Adipocyte (in vitro differentiated cells): ENCODE results near the gene CYP1A1.
"Not testable (repeated sequence)": the region's sequence is repeated elsewhere in the genome, so short reads cannot be mapped to it uniquely, and the experiment has no call there.

Experiments
- DNase-seq: peaks from one replicate; pipeline ENCODE4 v3.0.0-alpha.2; 2015; ENCODE audit warnings: low read depth
- H3K27me3 ChIP-seq: replicated peaks from 2 replicates; pipeline ENCODE4 v1.7.0; 2013; ENCODE audit warnings: mild to moderate bottlenecking, low read length, moderate library complexity; ENCODE audit not compliant: control insufficient read depth, insufficient read depth
- H3K36me3 ChIP-seq: 2 replicates; pipeline ENCODE4 v1.7.0; 2013; ENCODE audit warnings: low read length, mild to moderate bottlenecking, moderate library complexity; ENCODE audit not compliant: control insufficient read depth, insufficient read depth, severe bottlenecking
- H3K4me1 ChIP-seq: 2 replicates; pipeline ENCODE4 v1.7.0; 2013; ENCODE audit warnings: mild to moderate bottlenecking, low read length, moderate library complexity; ENCODE audit not compliant: control insufficient read depth, insufficient read depth
- H3K4me3 ChIP-seq: 2 replicates; pipeline ENCODE4 v1.7.0; 2013; ENCODE audit warnings: mild to moderate bottlenecking, low read length, moderate library complexity
- H3K9ac ChIP-seq: 2 replicates; pipeline ENCODE4 v1.7.0; 2013; ENCODE audit warnings: mild to moderate bottlenecking, low read length, moderate library complexity
- H3K9me3 ChIP-seq: 2 replicates; pipeline ENCODE4 v1.7.0; 2013; ENCODE audit warnings: mild to moderate bottlenecking, low read length, moderate library complexity; ENCODE audit not compliant: control insufficient read depth

CYP1A1 gene

DNA sequence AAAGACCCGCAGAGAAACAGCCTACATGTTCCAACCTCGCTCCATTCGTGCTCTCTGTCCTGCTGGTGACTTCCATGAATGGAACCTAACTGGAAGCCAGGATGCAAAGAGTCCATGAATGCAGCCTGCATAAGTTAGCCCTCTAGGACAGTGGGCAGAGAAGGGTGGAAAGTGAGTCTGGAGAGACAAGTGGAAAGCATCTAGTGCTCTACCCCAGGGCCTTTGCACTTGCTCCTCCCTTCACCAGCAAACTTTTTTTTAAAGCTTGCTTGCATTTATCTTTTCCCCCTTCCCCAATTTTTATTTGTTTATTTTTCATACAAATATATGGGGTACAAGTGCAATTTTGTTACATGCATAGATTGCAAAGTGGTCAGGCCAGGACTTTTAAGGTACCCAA lies 7.9 kb upstream of the CYP1A1 start:
- H3K9me3 ChIP-seq = no peaks in the 10 kb centered on the region

DNA sequence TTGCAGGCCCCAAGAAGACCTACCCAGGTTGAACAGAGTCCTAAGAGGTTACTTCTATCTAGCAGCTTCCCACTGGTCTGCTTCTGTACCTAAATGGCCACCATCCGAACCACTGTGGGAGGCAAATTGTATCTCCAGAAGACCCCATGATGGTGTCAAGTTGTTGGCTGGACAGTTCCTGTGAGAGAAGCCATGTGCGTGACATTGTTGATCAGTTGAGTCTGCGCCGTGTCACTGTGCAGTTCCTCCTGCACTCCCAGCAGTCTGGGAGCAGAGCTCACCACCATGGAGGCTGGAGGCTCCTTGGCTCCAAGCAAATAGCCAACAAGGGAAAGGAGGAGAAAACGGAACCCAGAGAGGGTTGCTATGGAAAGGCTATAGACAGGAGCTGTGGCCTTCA lies 7.5 kb upstream of the CYP1A1 start:
- Histone ChIP-seq H3K36me3 (no peaks in the 10 kb centered on the region), H3K4me3 (no peak overlapping the region), H3K4me1 (peaks cover 13% of the 10 kb centered on the region), H3K27me3 (peaks cover 54% of the 10 kb centered on the region), H3K9me3 (no peaks in the 10 kb centered on the region), H3K9ac (no peak overlapping the region)
- no peak for DNase-seq

More for the DNA sequence above, 7.9 kb upstream of the CYP1A1 start:
- H3K36me3 ChIP-seq = no peaks in the 10 kb centered on the region
- H3K9ac ChIP-seq = no peak overlapping the region
- peaks cover 13% of the 10 kb centered on the region for H3K4me1 ChIP-seq
- no peak for DNase-seq
- no peak overlapping the region for H3K4me3 ChIP-seq
- H3K27me3 ChIP-seq = peaks cover 51% of the 10 kb centered on the region

- DNase-seq = no peak
- H3K4me3 ChIP-seq = no peak overlapping the region
- peaks cover 54% of the 10 kb centered on the region for H3K27me3 ChIP-seq
- H3K9me3 ChIP-seq = no peaks in the 10 kb centered on the region
- no peak overlapping the region for H3K9ac ChIP-seq
- peaks cover 13% of the 10 kb centered on the region for H3K4me1 ChIP-seq
- no peaks in the 10 kb centered on the region for H3K36me3 ChIP-seq
Observed at GRCh38 chr15:74730619-74731316, 5.4 kb upstream of the CYP1A1 start.

DNA sequence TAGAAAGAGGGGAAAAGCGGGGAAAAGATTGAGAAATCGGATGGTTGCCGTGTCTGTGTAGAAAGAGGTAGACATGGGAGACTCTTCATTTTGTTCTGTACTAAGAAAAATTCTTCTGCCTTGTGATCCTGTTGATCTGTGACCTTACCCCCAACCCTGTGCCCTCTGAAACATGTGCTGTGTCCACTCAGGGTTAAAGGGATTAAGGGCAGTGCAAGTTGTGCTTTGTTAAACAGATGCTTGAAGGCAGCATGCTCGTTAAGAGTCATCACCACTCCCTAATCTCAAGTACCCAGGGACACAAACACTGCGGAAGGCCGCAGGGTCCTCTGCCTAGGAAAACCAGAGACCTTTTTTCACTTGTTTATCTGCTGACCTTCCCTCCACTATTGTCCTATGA lies 4.0 kb upstream of the CYP1A1 start:
- DNase-seq, H3K4me1 ChIP-seq: not testable (repeated sequence)
- H3K27me3 ChIP-seq = peaks cover 51% of the 10 kb centered on the region

DNA sequence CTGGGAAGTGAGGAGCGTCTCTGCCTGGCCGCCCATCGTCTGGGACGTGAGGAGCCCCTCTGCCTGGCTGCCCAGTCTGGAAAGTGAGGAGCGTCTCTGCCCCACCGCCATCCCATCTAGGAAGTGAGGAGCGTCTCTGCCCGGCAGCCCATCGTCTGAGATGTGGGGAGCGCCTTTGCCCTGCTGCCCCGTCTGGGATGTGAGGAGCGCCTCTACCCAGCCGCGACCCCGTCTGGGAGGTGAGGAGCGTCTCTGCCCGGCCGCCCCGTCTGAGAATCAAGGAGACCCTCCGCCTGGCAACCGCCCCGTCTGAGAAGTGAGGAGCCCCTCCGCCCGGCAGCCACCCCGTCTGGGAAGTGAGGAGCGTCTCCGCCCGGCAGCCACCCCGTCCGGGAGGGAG lies 3.4 kb upstream of the CYP1A1 start:
- H3K9me3 ChIP-seq, H3K9ac ChIP-seq, H3K4me3 ChIP-seq, DNase-seq, H3K36me3 ChIP-seq, H3K4me1 ChIP-seq: not testable (repeated sequence)
- H3K27me3 ChIP-seq = peaks cover 47% of the 10 kb centered on the region

More for the DNA sequence above, 4.0 kb upstream of the CYP1A1 start:
- not testable (repeated sequence) for H3K9ac ChIP-seq, H3K36me3 ChIP-seq, H3K4me3 ChIP-seq, H3K9me3 ChIP-seq

DNA sequence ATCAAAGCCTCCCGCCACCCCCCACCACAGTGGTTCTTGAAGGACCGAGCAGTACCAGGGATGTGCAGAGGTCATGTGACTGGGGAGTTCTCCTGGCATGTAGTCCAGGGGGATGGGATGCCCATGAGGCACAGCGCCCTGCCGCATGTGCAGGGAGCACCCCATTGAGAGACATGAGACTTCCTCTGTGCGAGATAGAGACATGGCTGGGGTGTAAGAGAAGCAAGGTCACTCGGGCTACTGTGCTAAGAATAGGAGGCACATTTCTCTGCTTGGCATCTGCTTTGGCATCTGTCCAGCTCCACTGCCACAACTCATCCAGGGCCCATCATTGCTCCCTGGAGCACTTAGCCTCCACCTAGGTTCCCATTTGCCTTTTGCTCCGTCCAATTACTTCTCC lies 2.4 kb upstream of the CYP1A1 start:
- Histone ChIP-seq H3K4me1 (peaks cover 6% of the 10 kb centered on the region), H3K4me3 (no peak overlapping the region), H3K36me3 (no peaks in the 10 kb centered on the region), H3K9ac (no peak overlapping the region), H3K9me3 (no peaks in the 10 kb centered on the region), H3K27me3 (peaks cover 44% of the 10 kb centered on the region)
- no peak for DNase-seq

GRCh38 chr15:74726774-74727164 lies 1.4 kb upstream of the CYP1A1 start:
- H3K9me3 ChIP-seq = no peaks in the 10 kb centered on the region
- no peaks in the 10 kb centered on the region for H3K36me3 ChIP-seq
- H3K4me3 ChIP-seq = peak overlapping the region; percentile 4
- DNase-seq = no peak
- no peak overlapping the region for H3K9ac ChIP-seq
- H3K27me3 ChIP-seq = peaks cover 48% of the 10 kb centered on the region
- peaks cover 6% of the 10 kb centered on the region for H3K4me1 ChIP-seq

DNA sequence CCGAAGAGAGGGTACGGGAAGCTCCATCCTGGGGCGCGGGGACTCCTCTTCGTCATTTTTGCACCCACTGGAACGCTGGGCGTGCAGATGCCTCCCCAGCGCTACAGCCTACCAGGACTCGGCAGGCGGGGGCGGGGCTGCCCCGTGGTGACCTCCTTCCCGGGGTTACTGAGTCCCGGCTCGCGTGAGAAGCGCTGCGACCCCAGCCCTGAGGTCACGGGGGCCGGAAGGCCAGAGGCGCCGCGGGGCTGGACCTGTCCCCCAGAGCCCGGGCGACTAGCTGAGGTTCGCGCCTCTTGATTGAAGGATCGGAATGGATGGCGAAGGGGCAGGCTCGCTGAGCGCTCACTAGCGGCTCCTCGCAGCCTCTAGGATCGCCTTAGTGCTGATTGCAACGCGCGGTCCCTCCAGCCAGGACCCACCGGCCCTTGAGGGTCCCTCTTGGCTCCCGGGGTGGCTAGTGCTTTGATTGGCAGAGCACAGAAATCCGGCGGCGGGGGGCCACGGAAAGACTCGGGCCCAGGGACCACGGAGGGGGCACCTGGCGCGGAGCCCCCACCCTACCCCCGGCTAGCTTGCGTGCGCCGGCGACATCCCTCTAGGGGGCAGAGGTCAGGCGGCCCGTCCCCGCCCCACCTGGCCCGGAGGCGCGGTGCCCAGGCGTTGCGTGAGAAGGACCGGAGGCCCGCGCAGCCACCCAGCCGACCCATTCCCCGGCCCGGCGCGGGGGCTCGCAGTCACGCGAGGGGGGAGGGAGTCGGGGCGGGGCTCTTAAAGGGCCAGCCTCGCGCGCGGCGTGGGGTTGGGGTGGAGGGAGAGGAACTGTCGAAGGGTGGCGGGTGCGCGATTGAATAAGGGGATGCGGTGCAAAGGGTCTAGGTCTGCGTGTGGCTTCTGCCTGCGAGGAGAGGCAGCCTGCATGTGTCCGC lies 781 bp upstream of the CYP1A1 start:
- H3K27me3 ChIP-seq = peaks cover 48% of the 10 kb centered on the region
- H3K9ac ChIP-seq = no peak overlapping the region
- H3K36me3 ChIP-seq = no peaks in the 10 kb centered on the region
- H3K4me1 ChIP-seq = peaks cover 6% of the 10 kb centered on the region
- peak; percentile 65 for DNase-seq
- H3K9me3 ChIP-seq = no peaks in the 10 kb centered on the region
- H3K4me3 ChIP-seq = peak overlapping the region; percentile 65

GRCh38 chr15:74724570-74725224 lies 631 bp downstream of the CYP1A1 start:
- no peaks in the 10 kb centered on the region for H3K36me3 ChIP-seq
- no peak for DNase-seq
- H3K4me1 ChIP-seq = peaks cover 3% of the 10 kb centered on the region
- H3K4me3 ChIP-seq = no peak overlapping the region
- H3K27me3 ChIP-seq = peaks cover 45% of the 10 kb centered on the region
- no peak overlapping the region for H3K9ac ChIP-seq
- H3K9me3 ChIP-seq = no peaks in the 10 kb centered on the region

DNA sequence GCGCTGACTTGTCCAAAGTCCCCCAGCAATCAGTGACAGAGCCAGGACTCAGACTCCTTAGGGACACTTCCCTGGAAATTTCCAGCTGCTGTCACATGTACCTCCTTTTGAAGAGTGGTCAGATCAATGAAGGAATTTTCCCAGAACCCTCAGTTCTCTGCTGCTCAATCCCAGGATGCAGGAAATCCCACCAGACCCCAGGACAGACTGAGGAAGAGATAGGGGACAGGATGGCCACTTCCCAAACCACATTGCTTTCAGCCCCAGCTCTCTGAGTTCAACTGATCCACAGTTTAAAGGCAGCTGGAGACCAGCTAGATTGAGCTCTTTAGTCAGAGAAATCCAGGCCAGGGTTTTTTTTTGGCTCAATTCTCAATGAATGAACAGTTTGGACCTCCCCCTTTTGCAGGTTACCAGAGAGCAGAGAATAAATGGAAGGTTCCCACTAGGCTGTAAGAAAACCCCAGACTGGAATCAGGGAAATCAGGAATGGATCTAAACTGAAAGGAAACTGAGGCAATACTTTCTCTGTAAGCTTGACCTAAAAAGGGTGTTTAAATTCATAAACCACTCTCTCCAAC lies 1.5 kb downstream of the CYP1A1 start:
- Histone ChIP-seq H3K9me3 (no peaks in the 10 kb centered on the region), H3K9ac (no peak overlapping the region), H3K27me3 (peaks cover 51% of the 10 kb centered on the region), H3K4me1 (peaks cover 3% of the 10 kb centered on the region), H3K36me3 (no peaks in the 10 kb centered on the region), H3K4me3 (no peak overlapping the region)
- peak; percentile 70 for DNase-seq

DNA sequence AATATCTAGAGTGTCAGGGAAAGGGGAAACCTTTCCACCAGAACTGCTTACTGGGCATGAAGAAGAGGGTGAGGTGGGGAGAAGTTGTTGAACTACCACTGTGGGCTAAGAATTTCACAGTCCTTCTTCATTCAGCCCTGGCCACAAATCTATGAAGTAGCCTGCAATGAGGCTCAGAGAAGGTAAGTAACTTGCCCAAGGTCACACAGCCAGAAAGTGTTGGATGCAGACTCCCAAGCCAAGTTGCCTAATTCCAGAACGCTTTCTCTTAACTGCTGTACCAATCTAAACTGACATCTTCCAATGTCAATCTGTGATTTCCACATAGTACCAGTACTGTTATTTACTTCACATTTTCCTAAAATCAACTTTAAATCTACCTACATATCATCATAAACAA lies 2.1 kb downstream of the CYP1A1 start:
- DNase-seq = no peak
- H3K4me3 ChIP-seq = no peak overlapping the region

More for the DNA sequence above, 2.1 kb downstream of the CYP1A1 start:
- Histone ChIP-seq H3K27me3 (peaks cover 51% of the 10 kb centered on the region), H3K9me3 (no peaks in the 10 kb centered on the region), H3K9ac (no peak overlapping the region), H3K36me3 (no peaks in the 10 kb centered on the region), H3K4me1 (peaks cover 3% of the 10 kb centered on the region)
